Lower leg skin (tissue), 3 donors: ENCODE measurements around the gene LRRC63.

Source experiments
- CTCF ChIP-seq, 3 donors: fragments of 450-650 bp; IDR thresholded peaks; one replicate each; pipeline ENCODE4 v1.5.1; 2016; ENCODE audit warnings: antibody characterized with exemption in 3 of 3, mild to moderate bottlenecking in 3 of 3, moderate library complexity in 2 of 3
- POLR2A ChIP-seq, 2 donors: fragments of 450-650 bp; IDR thresholded peaks; one replicate each; pipeline ENCODE4 v1.6.1; 2016 to 2017; ENCODE audit warnings: antibody characterized with exemption in 2 of 2, mild to moderate bottlenecking in 1 of 2, moderate library complexity in 1 of 2

- TF ChIP-seq CTCF (IDR thresholded peaks at IDR 0.05) (no peak), POLR2A (IDR thresholded peaks at IDR 0.05) (no peak)
These were observed 39.2 kb upstream of the LRRC63 start for GRCh38 chr13:46172531-46172991.
